ENCODE data around the gene LAMC3.

The LAMC3 gene

GRCh38 chr9:131082774-131083512 lies 74.0 kb downstream of the LAMC3 start:
- H3K27me3 ChIP-seq (ENCODE audit: control insufficient read depth in 1 of 2, insufficient read depth in 2 of 2, low read length in 2 of 2): no peaks in the 10 kb centered on the region
- no peaks in the 10 kb centered on the region for H3K4me1 ChIP-seq (ENCODE audit: insufficient read depth, low read length)

GRCh38 chr9:131084661-131085369 lies 75.8 kb downstream of the LAMC3 start:
- Histone ChIP-seq H3K27me3 (ENCODE audit: control insufficient read depth in 1 of 2, insufficient read depth in 2 of 2, low read length in 2 of 2) (no peaks in the 10 kb centered on the region), H3K9me3 (ENCODE audit: low read length) (no peaks in the 10 kb centered on the region), H3K9ac (ENCODE audit: low read length) (no peak overlapping the region), H3K4me3 (ENCODE audit: low read depth in 1 of 2, low read length in 2 of 2) (no peak overlapping the region), H3K36me3 (ENCODE audit: insufficient read depth, low read length) (no peaks in the 10 kb centered on the region), H3K4me1 (ENCODE audit: insufficient read depth, low read length) (no peaks in the 10 kb centered on the region), H3K27ac (ENCODE audit: low read depth, low read length) (no peak overlapping the region)

More at GRCh38 chr9:131082774-131083512, 74.0 kb downstream of the LAMC3 start:
- H3K36me3 ChIP-seq (ENCODE audit: insufficient read depth, low read length): no peaks in the 10 kb centered on the region
- no peak overlapping the region for H3K4me3 ChIP-seq (ENCODE audit: low read depth in 1 of 2, low read length in 2 of 2)
- no peaks in the 10 kb centered on the region for H3K9me3 ChIP-seq (ENCODE audit: low read length)
- no peak overlapping the region for H3K27ac ChIP-seq (ENCODE audit: low read depth, low read length)
- no peak overlapping the region for H3K9ac ChIP-seq (ENCODE audit: low read length)

GRCh38 chr9:131085370-131086122 lies 76.6 kb downstream of the LAMC3 start:
- Histone ChIP-seq H3K27me3 (ENCODE audit: control insufficient read depth in 1 of 2, insufficient read depth in 2 of 2, low read length in 2 of 2) (no peaks in the 10 kb centered on the region), H3K27ac (ENCODE audit: low read depth, low read length) (no peak overlapping the region), H3K9ac (ENCODE audit: low read length) (no peak overlapping the region), H3K4me3 (ENCODE audit: low read depth in 1 of 2, low read length in 2 of 2) (no peak overlapping the region), H3K9me3 (ENCODE audit: low read length) (no peaks in the 10 kb centered on the region), H3K4me1 (ENCODE audit: insufficient read depth, low read length) (no peaks in the 10 kb centered on the region), H3K36me3 (ENCODE audit: insufficient read depth, low read length) (no peaks in the 10 kb centered on the region)

DNA sequence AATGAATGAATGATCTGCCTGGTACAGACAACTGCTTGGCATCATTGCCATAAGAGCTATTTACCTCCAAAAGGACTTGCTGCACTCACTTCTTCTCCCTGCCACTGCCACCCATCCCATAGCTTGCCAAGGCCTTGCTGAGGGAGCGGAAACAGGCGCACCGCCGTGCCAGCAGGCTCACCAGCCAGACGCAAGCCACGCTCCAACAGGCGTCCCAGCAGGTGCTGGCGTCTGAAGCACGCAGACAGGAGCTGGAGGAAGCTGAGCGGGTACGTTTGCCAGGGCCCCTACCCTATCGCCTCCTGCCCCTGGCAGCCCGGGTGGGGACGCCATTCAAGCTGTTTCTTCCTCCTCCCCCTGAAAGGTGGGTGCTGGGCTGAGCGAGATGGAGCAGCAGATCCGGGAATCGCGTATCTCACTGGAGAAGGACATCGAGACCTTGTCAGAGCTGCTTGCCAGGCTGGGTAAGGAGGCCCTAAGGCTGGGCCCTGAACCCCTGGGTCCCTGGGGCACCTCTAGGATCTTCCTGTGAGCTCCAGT lies 78.5 kb downstream of the LAMC3 start:
- no peaks in the 10 kb centered on the region for H3K9me3 ChIP-seq (ENCODE audit: low read length)
- H3K4me1 ChIP-seq (ENCODE audit: insufficient read depth, low read length): no peaks in the 10 kb centered on the region
- no peak overlapping the region for H3K27ac ChIP-seq (ENCODE audit: low read depth, low read length)
- H3K4me3 ChIP-seq (ENCODE audit: low read depth in 1 of 2, low read length in 2 of 2): no peak overlapping the region
- H3K36me3 ChIP-seq (ENCODE audit: insufficient read depth, low read length): no peaks in the 10 kb centered on the region
- no peak overlapping the region for H3K9ac ChIP-seq (ENCODE audit: low read length)
- no peaks in the 10 kb centered on the region for H3K27me3 ChIP-seq (ENCODE audit: control insufficient read depth in 1 of 2, insufficient read depth in 2 of 2, low read length in 2 of 2)

- H3K4me3 ChIP-seq (ENCODE audit: low read depth in 1 of 2, low read length in 2 of 2): no peak overlapping the region
- peaks cover 4 to 8% of the 10 kb centered on the region in 2 donors for H3K27me3 ChIP-seq (ENCODE audit: control insufficient read depth in 1 of 2, insufficient read depth in 2 of 2, low read length in 2 of 2)
- H3K36me3 ChIP-seq (ENCODE audit: insufficient read depth, low read length): no peaks in the 10 kb centered on the region
- no peaks in the 10 kb centered on the region for H3K4me1 ChIP-seq (ENCODE audit: insufficient read depth, low read length)
- H3K9me3 ChIP-seq (ENCODE audit: low read length): no peaks in the 10 kb centered on the region
- no peak overlapping the region for H3K27ac ChIP-seq (ENCODE audit: low read depth, low read length)
- no peak overlapping the region for H3K9ac ChIP-seq (ENCODE audit: low read length)
These were observed 81.2 kb downstream of the LAMC3 start for GRCh38 chr9:131090025-131090787.

DNA sequence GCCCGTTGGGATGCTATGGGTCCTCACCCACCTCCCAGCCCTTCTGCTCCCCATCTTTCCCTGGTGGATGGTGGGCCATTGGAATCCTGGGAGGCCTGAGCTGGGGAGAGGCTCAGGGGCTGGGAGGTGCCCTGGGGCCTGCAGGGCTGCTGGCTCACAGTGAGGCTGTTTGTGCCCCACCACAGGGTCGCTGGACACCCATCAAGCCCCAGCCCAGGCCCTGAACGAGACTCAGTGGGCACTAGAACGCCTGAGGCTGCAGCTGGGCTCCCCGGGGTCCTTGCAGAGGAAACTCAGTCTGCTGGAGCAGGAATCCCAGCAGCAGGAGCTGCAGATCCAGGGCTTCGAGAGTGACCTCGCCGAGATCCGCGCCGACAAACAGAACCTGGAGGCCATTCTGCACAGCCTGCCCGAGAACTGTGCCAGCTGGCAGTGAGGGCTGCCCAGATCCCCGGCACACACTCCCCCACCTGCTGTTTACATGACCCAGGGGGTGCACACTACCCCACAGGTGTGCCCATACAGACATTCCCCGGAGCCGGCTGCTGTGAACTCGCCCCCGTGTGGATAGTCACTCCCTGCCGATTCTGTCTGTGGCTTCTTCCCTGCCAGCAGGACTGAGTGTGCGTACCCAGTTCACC lies 82.5 kb downstream of the LAMC3 start:
- H3K4me1 ChIP-seq (ENCODE audit: insufficient read depth, low read length): no peaks in the 10 kb centered on the region
- no peak overlapping the region for H3K27ac ChIP-seq (ENCODE audit: low read depth, low read length)
- no peaks in the 10 kb centered on the region for H3K9me3 ChIP-seq (ENCODE audit: low read length)
- no peaks in the 10 kb centered on the region for H3K36me3 ChIP-seq (ENCODE audit: insufficient read depth, low read length)
- H3K27me3 ChIP-seq (ENCODE audit: control insufficient read depth in 1 of 2, insufficient read depth in 2 of 2, low read length in 2 of 2): peaks cover 4 to 17% of the 10 kb centered on the region in 2 donors
- no peak overlapping the region for H3K9ac ChIP-seq (ENCODE audit: low read length)
- no peak overlapping the region for H3K4me3 ChIP-seq (ENCODE audit: low read depth in 1 of 2, low read length in 2 of 2)

GRCh38 chr9:131092030-131092429 lies 83.1 kb downstream of the LAMC3 start:
- Histone ChIP-seq H3K27me3 (ENCODE audit: control insufficient read depth in 1 of 2, insufficient read depth in 2 of 2, low read length in 2 of 2) (peaks cover 4 to 22% of the 10 kb centered on the region in 2 donors), H3K4me3 (ENCODE audit: low read depth in 1 of 2, low read length in 2 of 2) (no peak overlapping the region), H3K9ac (ENCODE audit: low read length) (no peak overlapping the region), H3K36me3 (ENCODE audit: insufficient read depth, low read length) (no peaks in the 10 kb centered on the region), H3K9me3 (ENCODE audit: low read length) (no peaks in the 10 kb centered on the region), H3K4me1 (ENCODE audit: insufficient read depth, low read length) (no peaks in the 10 kb centered on the region), H3K27ac (ENCODE audit: low read depth, low read length) (no peak overlapping the region)

DNA sequence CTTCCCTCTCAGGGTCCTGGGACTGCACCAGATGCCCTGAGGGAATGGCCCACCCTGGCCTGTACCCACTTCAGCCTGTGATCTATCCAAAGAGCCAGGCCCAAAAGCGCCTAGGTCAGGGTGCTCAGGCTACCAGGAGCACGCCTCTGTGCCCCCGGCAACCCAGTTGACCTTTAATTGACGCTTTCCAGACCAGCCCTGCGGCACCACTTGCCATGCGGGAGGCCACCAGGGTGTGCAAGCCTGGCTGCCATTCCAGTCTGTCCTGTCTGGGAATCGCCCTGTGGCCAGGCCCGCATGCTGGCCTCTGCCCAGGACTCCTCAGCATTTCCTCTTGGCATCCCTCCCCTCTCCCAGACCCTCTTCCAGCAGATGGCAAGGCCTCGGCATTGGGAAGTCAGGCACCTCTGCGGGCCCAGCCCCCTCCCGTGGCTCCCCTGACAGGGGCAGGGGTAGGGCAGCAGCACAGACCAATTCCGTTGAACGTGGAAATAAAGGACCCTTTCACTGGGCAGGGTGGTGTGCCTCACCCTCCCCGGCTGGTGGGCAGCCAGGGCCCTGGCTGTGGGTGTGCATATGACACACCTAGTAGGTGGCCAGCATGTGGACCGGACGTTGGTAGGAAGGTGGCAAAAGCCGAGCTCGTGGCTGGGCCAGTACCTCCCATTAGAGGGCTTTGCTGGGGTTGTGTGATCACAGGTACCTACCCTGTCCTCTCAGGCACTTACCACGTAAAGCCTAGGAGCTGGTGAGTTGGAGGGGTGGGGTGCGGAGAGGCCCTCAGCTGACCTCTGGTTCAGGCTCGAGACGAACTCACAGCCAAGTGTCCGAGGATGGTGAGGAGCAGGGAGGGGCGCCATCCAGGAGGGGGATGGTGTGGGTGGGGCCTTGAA lies 83.8 kb downstream of the LAMC3 start:
- H3K4me1 ChIP-seq (ENCODE audit: insufficient read depth, low read length): no peaks in the 10 kb centered on the region
- no peak overlapping the region for H3K27ac ChIP-seq (ENCODE audit: low read depth, low read length)
- peaks cover 4 to 30% of the 10 kb centered on the region in 2 donors for H3K27me3 ChIP-seq (ENCODE audit: control insufficient read depth in 1 of 2, insufficient read depth in 2 of 2, low read length in 2 of 2)
- no peaks in the 10 kb centered on the region for H3K36me3 ChIP-seq (ENCODE audit: insufficient read depth, low read length)
- H3K9ac ChIP-seq (ENCODE audit: low read length): no peak overlapping the region
- no peak overlapping the region for H3K4me3 ChIP-seq (ENCODE audit: low read depth in 1 of 2, low read length in 2 of 2)
- no peaks in the 10 kb centered on the region for H3K9me3 ChIP-seq (ENCODE audit: low read length)

DNA sequence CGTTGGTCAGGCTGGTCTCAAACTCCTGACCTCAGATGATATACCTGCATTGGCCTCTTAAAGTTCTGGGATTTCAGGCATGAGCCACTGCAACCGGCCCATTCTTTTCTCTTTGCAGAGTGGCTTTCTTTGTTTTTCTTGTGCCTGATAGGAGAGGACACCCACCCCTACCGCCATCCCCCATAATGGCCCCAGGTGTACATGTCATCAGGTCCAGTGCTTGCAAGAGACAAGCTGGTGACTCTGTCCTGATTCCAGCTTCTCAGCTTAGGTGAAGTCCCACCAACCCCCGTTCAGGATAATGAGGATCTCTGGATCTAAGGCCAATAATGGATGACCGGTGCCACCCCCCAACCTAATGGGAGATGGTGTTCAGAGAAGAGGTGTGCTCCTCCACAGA lies 85.0 kb downstream of the LAMC3 start:
- H3K27ac ChIP-seq (ENCODE audit: low read depth, low read length): no peak overlapping the region
- no peaks in the 10 kb centered on the region for H3K36me3 ChIP-seq (ENCODE audit: insufficient read depth, low read length)
- H3K4me3 ChIP-seq (ENCODE audit: low read depth in 1 of 2, low read length in 2 of 2): no peak overlapping the region
- peaks cover 4 to 41% of the 10 kb centered on the region in 2 donors for H3K27me3 ChIP-seq (ENCODE audit: control insufficient read depth in 1 of 2, insufficient read depth in 2 of 2, low read length in 2 of 2)
- no peak overlapping the region for H3K9ac ChIP-seq (ENCODE audit: low read length)
- H3K9me3 ChIP-seq (ENCODE audit: low read length): no peaks in the 10 kb centered on the region
- H3K4me1 ChIP-seq (ENCODE audit: insufficient read depth, low read length): no peaks in the 10 kb centered on the region

DNA sequence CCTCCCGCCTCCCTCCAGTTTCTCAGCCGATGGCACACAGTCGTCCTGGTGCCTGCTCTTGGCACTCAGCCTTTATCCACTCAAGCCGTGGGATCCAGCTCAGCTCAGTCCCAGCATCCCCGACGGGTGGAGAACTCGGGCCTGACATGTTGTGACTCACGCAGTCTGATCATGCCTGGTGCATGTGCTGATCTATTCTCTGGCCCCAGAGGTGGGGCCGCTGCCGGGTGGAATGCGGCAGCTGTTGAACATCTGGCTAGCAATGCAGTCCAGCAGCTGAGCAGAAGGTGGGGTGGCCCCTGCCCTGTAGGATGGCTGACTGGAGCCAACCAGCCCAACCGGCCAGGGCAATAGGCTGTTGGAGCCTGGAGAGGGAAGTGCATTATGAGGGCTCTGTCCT lies 85.6 kb downstream of the LAMC3 start:
- Histone ChIP-seq H3K36me3 (ENCODE audit: insufficient read depth, low read length) (no peaks in the 10 kb centered on the region), H3K27me3 (ENCODE audit: control insufficient read depth in 1 of 2, insufficient read depth in 2 of 2, low read length in 2 of 2) (peaks cover 4 to 41% of the 10 kb centered on the region in 2 donors), H3K4me3 (ENCODE audit: low read depth in 1 of 2, low read length in 2 of 2) (no peak overlapping the region), H3K27ac (ENCODE audit: low read depth, low read length) (no peak overlapping the region), H3K4me1 (ENCODE audit: insufficient read depth, low read length) (no peaks in the 10 kb centered on the region), H3K9ac (ENCODE audit: low read length) (no peak overlapping the region), H3K9me3 (ENCODE audit: low read length) (no peaks in the 10 kb centered on the region)

Measured in muscle layer of colon (tissue), 2 donors.